ENCODE results near the gene STK32A.

GRCh38 chr5:147290261-147290660, 55.4 kb downstream of the STK32A start:
- TF ChIP-seq SRF (IDR thresholded peaks at IDR 0.05; ENCODE audit: low read depth) (no peak), CEBPB (IDR thresholded peaks at IDR 0.05; ENCODE audit: low read depth) (no peak), POLR2A (IDR thresholded peaks at IDR 0.05; ENCODE audit: borderline replicate concordance, extremely low read depth, insufficient read depth, insufficient read length) (no peak), EZH2 (IDR thresholded peaks at IDR 0.05) (no peak), SP1 (IDR thresholded peaks at IDR 0.05; ENCODE audit: low read depth) (no peak)
- TF ChIP-seq, protein P1, sequence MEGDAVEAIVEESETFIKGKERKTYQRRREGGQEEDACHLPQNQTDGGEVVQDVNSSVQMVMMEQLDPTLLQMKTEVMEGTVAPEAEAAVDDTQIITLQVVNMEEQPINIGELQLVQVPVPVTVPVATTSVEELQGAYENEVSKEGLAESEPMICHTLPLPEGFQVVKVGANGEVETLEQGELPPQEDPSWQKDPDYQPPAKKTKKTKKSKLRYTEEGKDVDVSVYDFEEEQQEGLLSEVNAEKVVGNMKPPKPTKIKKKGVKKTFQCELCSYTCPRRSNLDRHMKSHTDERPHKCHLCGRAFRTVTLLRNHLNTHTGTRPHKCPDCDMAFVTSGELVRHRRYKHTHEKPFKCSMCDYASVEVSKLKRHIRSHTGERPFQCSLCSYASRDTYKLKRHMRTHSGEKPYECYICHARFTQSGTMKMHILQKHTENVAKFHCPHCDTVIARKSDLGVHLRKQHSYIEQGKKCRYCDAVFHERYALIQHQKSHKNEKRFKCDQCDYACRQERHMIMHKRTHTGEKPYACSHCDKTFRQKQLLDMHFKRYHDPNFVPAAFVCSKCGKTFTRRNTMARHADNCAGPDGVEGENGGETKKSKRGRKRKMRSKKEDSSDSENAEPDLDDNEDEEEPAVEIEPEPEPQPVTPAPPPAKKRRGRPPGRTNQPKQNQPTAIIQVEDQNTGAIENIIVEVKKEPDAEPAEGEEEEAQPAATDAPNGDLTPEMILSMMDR (IDR thresholded peaks at IDR 0.05 in 2 of 3, conservative IDR thresholded peaks at IDR 0.05 in 1 of 3; ENCODE audit: borderline replicate concordance in 1 of 3, insufficient read depth in 1 of 3, low read depth in 2 of 3, low read length in 2 of 3), result no peak
